SU-DHL-6 (cell line): ENCODE measurements around the gene GNRHR.

ENCODE experiments used
- H2AFZ ChIP-seq: fragments of 200-600 bp; sonication (generic); 2 replicates; pipeline ENCODE4 v1.6.1; 2014; ENCODE audit warnings: low read depth, mild to moderate bottlenecking, moderate library complexity, mixed read lengths, antibody characterized with exemption, low read length; ENCODE audit not compliant: severe bottlenecking
- H3F3A ChIP-seq: fragments of 200-600 bp; shearing (Covaris generic); 2 replicates; pipeline ENCODE4 v1.6.0; 2016; ENCODE audit warnings: antibody characterized with exemption, mild to moderate bottlenecking; ENCODE audit not compliant: insufficient read depth
- H3K27ac ChIP-seq: fragments of 200-600 bp; sonication (generic); 2 replicates; pipeline ENCODE4 v1.5.1; 2016; ENCODE audit warnings: low read depth, mild to moderate bottlenecking, low read length, moderate library complexity, mixed read lengths
- H3K27me3 ChIP-seq: fragments of 200-600 bp; sonication (generic), shearing (Covaris generic); 2 replicates; pipeline ENCODE4 v1.6.0; 2014; ENCODE audit warnings: mild to moderate bottlenecking, low read length
- H3K36me3 ChIP-seq: fragments of 200-600 bp; sonication (generic); 2 replicates; pipeline ENCODE4 v1.6.1; 2014; ENCODE audit warnings: mild to moderate bottlenecking, low read length, mixed read lengths
- H3K4me2 ChIP-seq: fragments of 300-600, 200-600 bp; shearing (Covaris generic), sonication (generic); 2 replicates; pipeline ENCODE4 v1.6.0; 2014; ENCODE audit warnings: low read length, low read depth, mild to moderate bottlenecking; ENCODE audit not compliant: poor library complexity, severe bottlenecking
- H3K4me3 ChIP-seq: fragments of 200-600 bp; sonication (generic); 2 replicates; pipeline ENCODE4 v1.5.1; 2014; ENCODE audit warnings: antibody characterized with exemption, low read length, mild to moderate bottlenecking, mixed read lengths; ENCODE audit not compliant: insufficient read depth, poor library complexity, severe bottlenecking
- H3K79me2 ChIP-seq: fragments of 200-600 bp; sonication (generic); 2 replicates; pipeline ENCODE4 v1.6.1; 2014; ENCODE audit warnings: mild to moderate bottlenecking, low read length, moderate library complexity; ENCODE audit not compliant: insufficient read depth
- H3K9ac ChIP-seq: fragments of 200-600 bp; sonication (generic); 2 replicates; pipeline ENCODE4 v1.7.0; 2014; ENCODE audit warnings: mild to moderate bottlenecking, low read length
- H3K9me2 ChIP-seq: fragments of 200-600 bp; sonication (generic); replicated peaks from 2 replicates; pipeline ENCODE4 v1.6.1; 2014; ENCODE audit warnings: low read length; ENCODE audit not compliant: insufficient read depth
- H3K9me3 ChIP-seq: fragments of 200-600 bp; sonication (generic); 2 replicates; pipeline ENCODE4 v1.6.1; 2014; ENCODE audit warnings: low read length, mixed read lengths; ENCODE audit not compliant: insufficient read depth
- H4K20me1 ChIP-seq: fragments of 200-600 bp; sonication (generic); 2 replicates; pipeline ENCODE4 v1.6.1; 2014; ENCODE audit warnings: low read depth, mild to moderate bottlenecking, antibody characterized with exemption, low read length, moderate library complexity, mixed read lengths
- EZH2phosphoT487 ChIP-seq: fragments of 200-600 bp; sonication (generic), shearing (Covaris generic); conservative IDR thresholded peaks from 2 replicates; pipeline ENCODE4 v1.6.1; 2018; ENCODE audit warnings: mild to moderate bottlenecking, antibody characterized with exemption, low read length, moderate library complexity, mixed read lengths
- TF ChIP-seq, protein P1 (sequence below): fragments of 200-600 bp; sonication (generic); IDR thresholded peaks from one replicate; pipeline ENCODE4 v1.5.1; 2017; ENCODE audit warnings: antibody characterized with exemption, mild to moderate bottlenecking, low read length, moderate library complexity; ENCODE audit not compliant: insufficient read depth, poor library complexity, severe bottlenecking

GNRHR gene

DNA sequence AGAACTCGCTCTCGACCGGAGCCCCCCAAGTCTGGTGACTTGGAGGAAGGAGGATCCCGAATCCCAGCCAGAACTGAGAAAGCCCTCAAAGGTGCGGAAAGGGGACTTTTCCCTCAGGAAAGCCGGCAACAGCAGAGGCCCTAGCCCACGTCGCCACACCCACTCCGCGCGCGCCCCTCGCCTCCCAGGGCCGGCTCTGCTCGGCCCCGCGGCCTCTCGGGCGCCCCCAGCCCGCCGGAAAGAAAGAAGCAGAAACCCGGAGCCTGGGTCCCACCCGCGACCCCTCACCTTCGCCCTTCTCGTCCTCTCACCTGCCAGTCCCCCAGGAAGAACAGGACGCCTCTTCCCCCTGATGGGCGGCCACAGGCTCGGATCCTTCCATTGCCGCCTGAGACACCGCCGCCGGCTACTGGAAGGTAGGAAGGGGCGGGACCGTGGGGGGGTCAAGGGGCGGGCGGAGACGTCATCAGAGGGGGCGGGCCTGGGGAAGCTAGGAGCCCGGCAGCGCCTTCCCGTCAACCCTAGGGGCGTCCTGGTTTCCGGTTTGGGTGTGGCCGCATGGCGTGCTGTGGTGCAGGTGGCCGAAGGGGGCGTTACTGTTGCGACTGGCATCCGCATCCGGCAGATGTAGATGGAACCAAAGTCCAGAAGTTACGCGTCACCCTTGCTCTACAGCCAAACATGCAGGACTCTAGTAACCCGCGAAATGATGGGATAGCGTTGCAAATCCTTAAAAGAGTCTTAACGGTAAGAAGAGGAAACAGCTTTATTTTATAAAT, 53.3 kb downstream of the GNRHR start, which contains the start of gene UBA6:
Gene UBA6 (minus strand): TSS at position 418 of the 779 bp plus-strand sequence. CDS start 36 bp downstream, at position 382.
- TF ChIP-seq, protein P1, sequence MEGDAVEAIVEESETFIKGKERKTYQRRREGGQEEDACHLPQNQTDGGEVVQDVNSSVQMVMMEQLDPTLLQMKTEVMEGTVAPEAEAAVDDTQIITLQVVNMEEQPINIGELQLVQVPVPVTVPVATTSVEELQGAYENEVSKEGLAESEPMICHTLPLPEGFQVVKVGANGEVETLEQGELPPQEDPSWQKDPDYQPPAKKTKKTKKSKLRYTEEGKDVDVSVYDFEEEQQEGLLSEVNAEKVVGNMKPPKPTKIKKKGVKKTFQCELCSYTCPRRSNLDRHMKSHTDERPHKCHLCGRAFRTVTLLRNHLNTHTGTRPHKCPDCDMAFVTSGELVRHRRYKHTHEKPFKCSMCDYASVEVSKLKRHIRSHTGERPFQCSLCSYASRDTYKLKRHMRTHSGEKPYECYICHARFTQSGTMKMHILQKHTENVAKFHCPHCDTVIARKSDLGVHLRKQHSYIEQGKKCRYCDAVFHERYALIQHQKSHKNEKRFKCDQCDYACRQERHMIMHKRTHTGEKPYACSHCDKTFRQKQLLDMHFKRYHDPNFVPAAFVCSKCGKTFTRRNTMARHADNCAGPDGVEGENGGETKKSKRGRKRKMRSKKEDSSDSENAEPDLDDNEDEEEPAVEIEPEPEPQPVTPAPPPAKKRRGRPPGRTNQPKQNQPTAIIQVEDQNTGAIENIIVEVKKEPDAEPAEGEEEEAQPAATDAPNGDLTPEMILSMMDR: peak; percentile 29
- no peak for TF ChIP-seq EZH2phosphoT487
- Histone ChIP-seq H2AFZ (peak within 1 kb of the TSS; percentile 62), H3K9ac (peak within 1 kb of the TSS; percentile 82), H3K79me2 (peaks cover 64% of the 10 kb centered on the region), H3K9me2 (no peaks in the 10 kb centered on the region), H3K4me3 (peak within 1 kb of the TSS; percentile 85), H3K36me3 (0 out of 2 replicates have a peak, but pooled peaks cover 1% of the 10 kb centered on the region), H3K27ac (peak within 1 kb of the TSS; percentile 68), H3K9me3 (no peaks in the 10 kb centered on the region), H4K20me1 (no peaks in the 10 kb centered on the region), H3F3A (peaks cover 12% of the 10 kb centered on the region), H3K27me3 (no peaks in the 10 kb centered on the region), H3K4me2 (peak within 1 kb of the TSS; percentile 93)

DNA sequence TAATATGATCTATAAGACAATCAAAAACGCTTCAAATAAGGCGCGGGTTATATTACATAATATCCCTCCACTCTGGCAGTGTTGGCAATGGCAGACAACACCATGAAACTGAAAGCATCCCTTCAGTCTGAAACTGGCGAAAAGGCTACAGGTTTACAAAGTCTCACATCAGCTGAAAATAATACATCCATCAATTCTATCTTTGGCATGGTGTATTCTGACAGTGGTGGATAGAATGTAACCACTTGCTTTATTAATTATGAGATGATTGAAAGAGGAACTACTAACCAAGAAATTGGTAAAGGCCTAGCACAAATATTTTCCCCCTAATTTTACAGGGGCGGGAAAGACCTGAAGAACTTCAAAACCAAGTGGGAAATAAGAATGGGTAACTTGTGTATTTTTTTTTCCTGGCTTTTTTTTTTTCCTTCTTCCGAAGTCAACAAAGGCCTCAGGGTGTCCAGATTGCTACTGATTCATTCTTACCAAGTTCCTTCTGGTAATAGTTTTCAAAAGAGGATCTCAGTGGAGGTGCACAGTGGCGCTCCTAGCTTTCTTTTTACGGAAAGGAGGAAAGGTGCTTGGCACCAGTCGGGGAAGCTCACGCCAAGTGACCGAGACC, 54.0 kb downstream of the GNRHR start:
- peaks cover 57% of the 10 kb centered on the region for H3K79me2 ChIP-seq
- TF ChIP-seq, protein P1: no peak
- TF ChIP-seq EZH2phosphoT487: no peak
- H3F3A ChIP-seq: peaks cover 14% of the 10 kb centered on the region
- no peaks in the 10 kb centered on the region for H4K20me1 ChIP-seq
- peak overlapping the region; percentile 85 for H3K4me3 ChIP-seq
- H3K36me3 ChIP-seq: 0 out of 2 replicates have a peak, but pooled peaks cover 2% of the 10 kb centered on the region
- H3K27me3 ChIP-seq: no peaks in the 10 kb centered on the region
- H3K4me2 ChIP-seq: peak overlapping the region; percentile 87
- peak overlapping the region; percentile 47 for H3K27ac ChIP-seq
- H3K9ac ChIP-seq: peak overlapping the region; percentile 82
- H2AFZ ChIP-seq: peak overlapping the region; percentile 62
- no peaks in the 10 kb centered on the region for H3K9me3 ChIP-seq
- no peaks in the 10 kb centered on the region for H3K9me2 ChIP-seq

DNA sequence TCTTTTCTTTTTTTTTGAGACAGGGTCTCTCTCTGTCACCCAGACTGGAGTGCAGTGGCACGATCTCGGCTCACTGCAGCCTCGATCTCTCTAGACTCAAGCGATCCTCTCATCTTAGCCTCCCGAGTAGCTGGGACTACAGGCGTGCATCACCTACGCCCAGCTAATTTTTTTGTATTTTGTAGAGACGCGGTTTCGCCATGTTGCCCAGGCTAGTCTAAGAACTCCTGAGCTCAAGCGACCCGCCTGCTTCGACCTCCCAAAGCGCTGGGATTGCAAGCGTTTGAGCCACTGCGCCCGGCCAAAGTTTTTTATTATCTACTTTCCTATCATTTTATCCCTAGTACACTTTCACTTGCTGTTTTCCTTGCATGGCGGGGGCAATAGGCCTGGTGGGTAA, 54.6 kb downstream of the GNRHR start:
- H3K27me3 ChIP-seq: no peaks in the 10 kb centered on the region
- peaks cover 14% of the 10 kb centered on the region for H3F3A ChIP-seq
- no peaks in the 10 kb centered on the region for H3K9me3 ChIP-seq
- H3K4me3 ChIP-seq: peak overlapping the region; percentile 85
- no peaks in the 10 kb centered on the region for H3K9me2 ChIP-seq
- 0 out of 2 replicates have a peak, but pooled peaks cover 2% of the 10 kb centered on the region for H3K36me3 ChIP-seq
- peak overlapping the region; percentile 87 for H3K4me2 ChIP-seq
- no peak overlapping the region for H2AFZ ChIP-seq
- no peak for TF ChIP-seq EZH2phosphoT487
- TF ChIP-seq, protein P1: no peak
- H3K27ac ChIP-seq: peak overlapping the region; percentile 47; the same call in 1 of the 2 replicates
- H3K79me2 ChIP-seq: peaks cover 53% of the 10 kb centered on the region
- no peaks in the 10 kb centered on the region for H4K20me1 ChIP-seq
- H3K9ac ChIP-seq: peak overlapping the region; percentile 82
